Stimulated activated CD8-positive, alpha-beta memory T cell treated with anti-CD3 and anti-CD28 coated beads, Interleukin-12 subunit alpha, Interleukin-12 subunit beta, amount 100 ng/mL, for 24 hours (primary cell): Measurements from ENCODE around the gene TMEM117.

ENCODE experiments used
- DNase-seq: peaks from one replicate; pipeline ENCODE4 v3.0.0-alpha.2; 2020; ENCODE audit errors: extremely low read depth

Gene TMEM117

GRCh38 chr12:43884683-43885410, 49.0 kb downstream of the TMEM117 start:
- DNase-seq, result no peak

DNA sequence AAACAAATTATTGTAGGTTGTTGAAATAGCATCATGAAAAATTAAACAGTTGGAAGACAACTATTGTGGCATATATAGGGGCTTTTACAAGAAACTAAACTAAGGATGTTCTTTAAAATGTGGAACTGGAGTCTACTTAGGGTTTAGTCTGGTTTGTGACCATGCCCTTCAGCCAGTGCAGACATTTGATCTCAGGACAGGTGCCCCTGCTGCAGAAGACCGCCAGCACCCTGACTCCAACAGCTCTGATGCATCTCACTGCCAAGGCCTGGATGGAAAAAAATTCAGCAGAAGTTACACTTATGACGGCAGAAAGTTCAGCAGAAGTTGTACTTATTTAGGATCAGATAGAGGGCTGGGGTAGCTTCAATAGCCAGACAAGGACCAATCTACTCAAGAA, 51.5 kb downstream of the TMEM117 start:
- DNase-seq, result no peak

DNA sequence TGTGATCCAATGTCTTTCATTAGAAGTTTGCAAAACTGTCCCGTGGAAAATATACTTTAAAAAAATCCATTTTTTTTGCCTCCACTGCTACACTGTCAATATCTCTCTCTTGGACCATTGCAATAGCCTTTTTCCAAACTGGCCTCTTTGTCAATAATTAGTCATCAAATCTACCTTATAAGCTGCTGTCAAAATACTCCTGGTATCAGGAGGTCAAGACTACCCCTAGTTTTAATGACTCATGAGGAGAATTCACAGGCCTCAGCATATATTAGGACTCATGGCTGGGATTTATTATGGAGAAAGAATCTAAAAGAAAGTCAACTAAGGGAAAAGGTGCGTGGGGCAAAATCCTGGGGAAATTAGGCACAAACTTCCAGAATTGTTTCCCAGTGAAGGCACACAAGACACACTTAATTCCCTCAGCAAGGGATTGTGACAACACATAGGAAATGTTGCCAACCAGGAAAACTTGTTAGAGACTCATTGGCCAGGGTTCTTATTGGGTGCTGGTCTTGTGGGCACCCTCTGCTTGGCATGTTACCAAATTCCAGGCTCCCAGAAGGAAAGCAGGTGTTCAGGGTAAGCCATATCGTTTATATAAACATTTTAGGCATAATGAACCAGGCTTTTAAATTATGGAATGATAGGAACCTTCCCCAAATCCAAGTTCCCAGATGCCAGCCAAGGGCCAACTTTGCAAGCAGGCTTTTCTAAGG, 56.1 kb downstream of the TMEM117 start:
- no peak for DNase-seq

DNA sequence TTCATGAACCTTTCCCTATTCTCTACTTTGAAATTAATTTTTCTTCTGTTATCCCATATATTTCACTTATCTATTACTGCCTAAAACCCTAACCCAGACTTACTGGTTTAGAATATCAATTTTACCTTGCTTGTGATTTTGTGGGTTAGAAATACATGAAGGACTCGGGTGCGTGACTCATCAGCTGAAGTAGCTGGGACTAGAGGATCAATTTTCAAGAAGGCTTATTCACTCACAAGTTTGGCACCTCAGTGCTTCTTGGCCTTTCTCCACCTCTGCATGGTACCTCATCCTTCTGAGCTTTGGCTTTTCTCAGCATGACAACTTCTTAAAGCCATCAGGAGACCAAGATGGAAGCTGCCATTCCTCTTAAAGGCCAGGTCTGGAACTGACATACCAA, 57.8 kb downstream of the TMEM117 start:
- no peak for DNase-seq

DNA sequence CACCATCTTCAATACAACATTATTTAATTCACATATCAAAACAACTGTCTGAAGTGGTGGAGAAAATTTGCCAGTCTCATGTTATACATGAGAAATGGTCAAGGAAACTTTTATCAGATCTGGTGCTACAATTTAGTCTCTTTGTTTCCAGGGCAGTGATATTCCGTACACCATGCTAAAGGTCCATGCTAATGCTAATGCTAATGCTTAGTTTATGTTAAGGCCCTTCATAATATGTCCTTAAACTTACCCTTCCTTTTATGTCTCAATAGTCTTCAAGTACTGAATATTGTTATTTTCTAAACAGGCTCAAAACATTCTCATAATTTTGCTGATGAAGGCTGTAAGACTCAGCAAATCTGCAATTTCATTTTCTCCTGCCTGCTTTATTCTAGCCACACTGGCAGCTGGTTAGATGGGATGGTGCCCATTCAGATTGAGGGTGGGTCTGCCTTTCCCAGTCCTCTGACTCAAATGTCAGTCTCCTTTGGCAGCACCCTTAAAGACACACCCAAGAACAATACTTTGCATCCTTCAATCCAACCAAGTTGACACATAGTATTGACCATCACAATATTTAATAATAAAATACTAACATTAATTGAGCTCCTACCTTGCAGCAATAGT, 59.8 kb downstream of the TMEM117 start:
- DNase-seq, result no peak

GRCh38 chr12:43896496-43896895, 60.6 kb downstream of the TMEM117 start:
- no peak for DNase-seq

GRCh38 chr12:43898474-43898873, 62.6 kb downstream of the TMEM117 start:
- no peak for DNase-seq

DNA sequence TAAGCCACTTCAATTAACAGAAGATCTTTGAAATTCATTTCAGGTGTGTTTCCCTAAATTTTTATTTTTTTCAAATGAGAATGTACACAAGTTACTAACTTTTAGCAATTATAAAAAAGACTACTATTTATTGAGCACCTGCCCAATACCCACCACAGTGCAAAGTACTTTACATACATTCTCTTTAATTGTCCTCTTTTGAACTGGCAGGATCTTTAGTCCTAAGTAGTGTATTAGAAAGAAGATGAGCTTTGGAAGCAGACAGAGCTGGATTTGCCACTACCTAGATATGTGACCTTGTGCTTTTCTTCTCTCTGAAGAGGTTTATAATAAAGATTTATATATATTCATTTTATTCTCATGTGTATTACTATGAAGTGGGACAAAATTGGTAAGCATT, 63.7 kb downstream of the TMEM117 start:
- no peak for DNase-seq

DNA sequence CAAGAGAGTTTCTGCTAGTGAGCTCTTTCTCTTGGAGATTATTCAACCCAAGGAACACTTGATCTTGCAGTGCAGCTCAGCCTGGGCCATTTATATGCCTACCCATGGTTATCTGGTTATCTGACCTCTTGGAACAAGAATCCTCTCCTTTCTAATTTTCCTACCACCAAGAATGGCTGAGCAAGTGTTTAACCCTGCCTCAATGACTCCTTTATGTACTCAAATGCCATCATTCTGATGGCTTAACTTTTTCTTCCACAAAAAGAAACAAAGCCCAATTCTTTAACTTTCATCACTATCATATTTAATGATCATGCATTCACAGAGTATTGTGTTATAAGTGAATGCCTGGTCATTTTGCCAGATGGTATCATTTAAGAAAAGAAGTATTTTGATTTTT, 67.8 kb downstream of the TMEM117 start:
- no peak for DNase-seq

DNA sequence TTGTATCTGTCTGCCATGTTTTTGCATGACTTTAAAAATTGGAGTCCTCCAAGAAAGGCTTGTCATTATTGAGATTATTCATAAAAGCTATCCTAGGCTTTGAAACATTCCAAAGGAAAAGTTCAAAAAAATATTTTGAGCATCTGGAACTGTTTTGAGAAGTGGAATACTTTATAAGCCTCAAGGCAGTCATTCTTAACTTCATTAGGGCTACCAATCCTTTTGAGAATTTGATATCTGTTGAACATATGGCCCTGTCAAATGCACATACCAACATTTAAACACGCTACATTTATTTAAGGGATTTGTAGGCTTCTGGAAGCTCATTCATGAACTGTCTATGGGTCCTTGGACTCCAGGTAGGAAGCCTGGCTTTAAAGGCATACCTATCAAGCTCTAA, 77.0 kb downstream of the TMEM117 start:
- no peak for DNase-seq

GRCh38 chr12:43914391-43914790, 78.5 kb downstream of the TMEM117 start:
- no peak for DNase-seq

DNA sequence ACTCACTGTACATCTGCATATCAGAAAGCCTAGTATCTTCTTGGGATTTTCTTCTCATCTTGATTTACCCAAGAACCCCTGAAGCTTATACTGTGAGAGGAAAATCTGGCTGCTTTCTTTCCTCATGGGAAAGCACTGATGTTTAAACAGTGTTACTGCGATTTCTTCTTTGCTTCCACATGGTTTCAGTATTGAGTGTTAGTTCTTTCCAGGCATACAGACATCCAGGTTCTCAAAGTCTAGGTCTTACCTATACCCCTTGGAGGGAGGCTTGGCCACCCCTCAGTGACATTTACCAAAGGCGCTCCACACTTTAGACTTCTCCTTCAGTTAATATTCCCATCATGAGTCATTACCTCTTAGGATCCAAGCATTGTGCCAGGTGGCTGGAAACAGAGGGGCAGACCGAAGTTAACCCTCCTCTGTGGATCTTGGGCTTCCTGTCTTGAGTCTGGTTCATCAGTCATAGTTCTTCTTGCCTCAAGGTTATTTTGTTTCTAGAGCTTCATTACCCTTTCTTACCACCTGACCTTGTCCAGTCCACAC, 79.1 kb downstream of the TMEM117 start:
- DNase-seq, result no peak

DNA sequence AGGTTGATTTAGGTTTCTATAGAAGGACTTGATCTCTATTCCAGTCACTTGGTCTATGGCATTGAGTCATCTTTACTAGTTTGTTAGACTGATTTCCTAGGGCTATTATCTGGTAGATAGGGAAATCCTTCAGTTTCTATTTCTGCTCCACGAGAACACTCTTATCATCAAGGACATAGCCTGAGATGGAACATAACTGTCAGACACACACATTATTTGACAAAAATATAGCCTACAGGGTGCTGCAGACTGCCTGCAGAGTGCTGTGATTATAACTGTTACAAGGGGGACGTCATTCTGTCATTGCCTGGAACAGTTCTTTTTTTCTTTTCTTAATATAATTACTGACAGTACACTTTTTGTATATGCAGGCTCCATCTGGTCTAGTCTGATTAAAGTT, 82.0 kb downstream of the TMEM117 start:
- DNase-seq, result no peak

DNA sequence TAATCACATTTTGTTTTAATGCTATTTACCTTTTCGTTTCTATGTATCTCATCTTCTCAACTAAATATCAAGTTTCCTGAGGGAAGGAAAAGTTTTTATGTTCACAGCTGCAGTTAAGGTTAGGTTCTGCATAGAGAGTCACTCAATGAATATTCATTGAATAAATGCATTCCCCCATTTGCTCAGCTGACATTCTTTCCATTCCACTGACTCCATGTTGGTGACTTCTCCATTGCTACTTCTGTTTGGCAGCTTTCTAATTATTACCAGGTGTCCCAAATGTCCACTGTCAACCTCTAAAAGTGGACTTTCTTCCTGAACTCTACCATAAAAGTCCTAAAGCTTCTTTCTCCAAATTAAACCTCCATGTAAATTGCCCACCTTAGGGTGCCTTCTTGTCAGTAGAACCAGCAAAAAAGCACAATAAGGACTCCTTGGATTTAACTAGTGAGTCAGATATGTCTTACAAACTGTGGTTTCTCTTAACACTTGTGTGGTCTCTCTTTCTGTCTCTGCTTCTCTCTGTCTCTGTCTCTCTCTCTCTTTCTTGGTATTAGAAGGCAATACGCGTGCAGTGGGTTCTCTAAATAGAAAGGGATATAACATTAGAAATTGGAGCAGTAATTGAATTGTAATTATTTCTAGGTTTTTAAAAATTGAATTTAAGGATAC, 85.9 kb downstream of the TMEM117 start:
- DNase-seq, result no peak

DNA sequence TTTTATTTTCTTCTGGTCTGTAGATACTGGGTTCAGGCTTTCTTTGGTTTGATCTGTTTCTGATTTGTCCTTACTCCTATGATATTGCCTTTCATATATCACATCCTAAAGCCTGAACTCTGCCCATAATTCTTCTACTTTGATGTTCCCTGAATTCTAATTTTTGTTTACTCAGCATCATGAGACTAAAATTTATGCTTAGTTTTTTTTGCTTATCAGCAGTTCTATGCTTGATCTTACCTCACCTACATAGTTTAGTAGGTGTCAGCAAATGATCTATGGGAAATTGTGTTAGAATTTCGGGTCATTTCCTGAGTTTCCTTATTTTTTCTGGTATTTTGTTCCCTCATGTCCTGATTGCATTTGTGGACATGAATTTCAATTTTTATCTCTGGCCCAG, 94.2 kb downstream of the TMEM117 start:
- DNase-seq, result no peak

DNA sequence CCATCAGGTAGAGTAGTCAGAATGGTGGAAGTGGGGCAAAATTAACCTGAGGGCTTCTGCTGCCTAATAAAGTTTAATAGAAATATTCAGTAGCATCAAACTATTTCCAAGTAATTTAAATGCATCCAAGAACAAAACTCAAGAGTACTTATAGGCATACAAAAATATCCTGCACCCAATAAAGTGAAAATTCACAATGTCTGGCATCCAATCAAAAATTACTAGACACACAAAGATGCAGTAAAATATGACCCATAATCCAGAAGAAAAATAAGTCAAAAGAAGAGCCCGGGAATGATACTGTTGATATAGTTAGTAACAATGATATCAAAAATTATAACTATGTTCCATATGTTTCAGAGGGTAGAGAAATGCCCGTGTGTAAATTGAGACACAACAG, 95.3 kb downstream of the TMEM117 start:
- DNase-seq, result no peak

GRCh38 chr12:43935581-43935980, 99.7 kb downstream of the TMEM117 start:
- DNase-seq, result no peak

- no peak for DNase-seq
Measured at GRCh38 chr12:43937947-43938346, 102.1 kb downstream of the TMEM117 start.

GRCh38 chr12:43942379-43942778, 106.5 kb downstream of the TMEM117 start:
- DNase-seq, result no peak

DNA sequence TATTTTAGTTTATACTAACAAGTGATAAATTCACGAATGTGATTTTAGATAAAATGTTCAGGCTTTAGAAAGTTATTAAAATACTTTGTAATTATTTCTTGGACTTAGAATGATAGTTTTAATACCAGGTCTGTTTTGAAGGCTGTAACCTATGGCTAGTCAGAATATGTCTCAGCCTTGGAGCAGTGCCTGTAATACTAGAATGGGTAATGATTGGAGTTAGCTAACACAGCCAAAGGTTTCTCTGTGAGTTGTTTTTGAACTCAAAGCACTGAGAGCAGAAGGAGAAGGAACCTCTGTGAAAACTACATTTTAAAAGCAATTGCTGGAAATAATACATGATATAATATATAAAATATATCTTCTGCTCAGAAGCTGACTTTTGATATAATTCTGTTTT, 110.1 kb downstream of the TMEM117 start:
- DNase-seq, result no peak

DNA sequence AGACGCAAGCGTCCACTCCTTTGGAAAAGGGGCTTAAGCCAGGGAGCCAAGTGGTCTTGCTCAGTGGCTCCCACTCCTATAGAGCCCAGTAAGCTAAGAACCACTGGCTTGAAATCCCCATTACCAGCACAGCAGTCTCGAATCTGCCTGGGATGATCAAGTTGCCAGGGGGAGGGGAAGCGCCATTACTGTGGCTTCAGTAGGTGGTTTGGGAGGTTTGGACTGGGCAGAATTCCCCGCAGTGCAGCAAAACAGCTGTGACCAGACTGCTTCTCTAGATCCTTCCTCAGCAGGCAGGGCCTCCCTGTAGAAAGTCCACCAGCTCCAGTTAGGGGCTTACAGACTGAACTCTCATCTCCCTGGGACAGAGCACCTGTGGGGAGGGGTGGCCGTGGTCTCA, 115.4 kb downstream of the TMEM117 start:
- no peak for DNase-seq

GRCh38 chr12:43957732-43958372, 122.0 kb downstream of the TMEM117 start:
- DNase-seq, result no peak
